ENCODE data around the gene FN1. TPM values are rescaled to one million over a fixed set of nuclear protein-coding genes. Genes with fewer than 3 reads are reported as not detected.
"Not testable (repeated sequence)": the region's sequence is repeated elsewhere in the genome, so short reads cannot be mapped to it uniquely, and the experiment has no call there.

FN1 gene
- total RNA-seq, 4 donors from 2014 or later, result 272 to 709 (median 375) TPM

- no peaks in the 10 kb centered on the region for H3K9me3 ChIP-seq
- WGBS, 2 donors, result 0 to 1% methylated on average over 37 to 61 of the region's 64 CpGs
- peak; percentile 88 to 90 for DNase-seq (ENCODE audit: low spot score in 2 of 2)
- peak within 1 kb of the TSS; percentile 61 to 81 (median 68) for H3K4me3 ChIP-seq
- peaks cover 0 to 23% (median 8%) of the 10 kb centered on the region in 4 donors for H3K4me1 ChIP-seq
- TF ChIP-seq POLR2A (IDR thresholded peaks at IDR 0.05) (peak in 1 of 2 donors; percentile 49), EP300 (IDR thresholded peaks at IDR 0.05) (peak; percentile 39 to 81)
- TF ChIP-seq, protein P1, sequence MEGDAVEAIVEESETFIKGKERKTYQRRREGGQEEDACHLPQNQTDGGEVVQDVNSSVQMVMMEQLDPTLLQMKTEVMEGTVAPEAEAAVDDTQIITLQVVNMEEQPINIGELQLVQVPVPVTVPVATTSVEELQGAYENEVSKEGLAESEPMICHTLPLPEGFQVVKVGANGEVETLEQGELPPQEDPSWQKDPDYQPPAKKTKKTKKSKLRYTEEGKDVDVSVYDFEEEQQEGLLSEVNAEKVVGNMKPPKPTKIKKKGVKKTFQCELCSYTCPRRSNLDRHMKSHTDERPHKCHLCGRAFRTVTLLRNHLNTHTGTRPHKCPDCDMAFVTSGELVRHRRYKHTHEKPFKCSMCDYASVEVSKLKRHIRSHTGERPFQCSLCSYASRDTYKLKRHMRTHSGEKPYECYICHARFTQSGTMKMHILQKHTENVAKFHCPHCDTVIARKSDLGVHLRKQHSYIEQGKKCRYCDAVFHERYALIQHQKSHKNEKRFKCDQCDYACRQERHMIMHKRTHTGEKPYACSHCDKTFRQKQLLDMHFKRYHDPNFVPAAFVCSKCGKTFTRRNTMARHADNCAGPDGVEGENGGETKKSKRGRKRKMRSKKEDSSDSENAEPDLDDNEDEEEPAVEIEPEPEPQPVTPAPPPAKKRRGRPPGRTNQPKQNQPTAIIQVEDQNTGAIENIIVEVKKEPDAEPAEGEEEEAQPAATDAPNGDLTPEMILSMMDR (IDR thresholded peaks at IDR 0.05), result peak in 2 of 5 experiments; percentile 23 to 46
- H3K27me3 ChIP-seq, result no peaks in the 10 kb centered on the region
- H3K27ac ChIP-seq, result peak within 1 kb of the TSS; percentile 72 to 92 (median 82)
- peaks cover 0 to 19% (median 0%) of the 10 kb centered on the region in 3 donors for H3K36me3 ChIP-seq
Measured at GRCh38 chr2:215311625-215312396, 124.1 kb downstream of the FN1 start, which contains the start of gene ATIC. Gene ATIC (plus strand): TSS chr2:215312059. CDS start chr2:215312143, 84 bp downstream.

DNA sequence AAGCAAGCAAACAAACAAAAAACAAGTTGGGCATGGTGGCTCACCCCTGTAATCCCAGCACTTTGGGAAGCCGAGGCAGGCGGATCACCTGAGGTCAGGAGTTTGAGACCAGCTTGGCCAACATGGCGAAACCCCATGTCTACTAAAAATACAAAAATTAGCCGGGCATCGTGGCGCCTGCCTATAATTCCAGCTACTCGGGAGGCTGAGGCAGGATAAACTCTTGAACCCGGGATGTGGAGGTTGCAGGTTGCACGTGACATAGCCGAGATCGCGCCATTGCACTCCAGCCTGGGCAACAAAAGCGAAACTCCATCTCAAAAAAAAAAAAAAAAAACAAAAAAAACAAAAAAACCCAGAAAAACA lies 124.6 kb downstream of the FN1 start:
- peak overlapping the region; percentile 72 to 92 (median 82) for H3K27ac ChIP-seq

More for the DNA sequence above, 124.6 kb downstream of the FN1 start:
- peaks cover 0 to 23% (median 8%) of the 10 kb centered on the region in 4 donors for H3K4me1 ChIP-seq
- not testable (repeated sequence) for DNase-seq (ENCODE audit: low spot score in 2 of 2); H3K27me3 ChIP-seq; H3K9me3 ChIP-seq
- H3K4me3 ChIP-seq, result peak overlapping the region; percentile 61 to 81 (median 68)
- WGBS, 2 donors, result 51 to 52% methylated on average over 13 of the region's 13 CpGs
- peaks cover 0 to 13% (median 0%) of the 10 kb centered on the region in 3 donors for H3K36me3 ChIP-seq

Other genes with a start within 250 kb of the FN1 start
- 10 to 100 TPM; 31.6 to 64.5 (median 44.9) TPM for gene ATIC, start 124.0 kb downstream of the FN1 start, total RNA-seq